Measurements from ENCODE around the gene FHOD3. TPM values are rescaled to one million over a fixed set of nuclear protein-coding genes. Genes with fewer than 3 reads are reported as not detected.

FHOD3 gene
- total and polyA plus RNA-seq, 2 of the 4 experiments (the other 2 are of a cell fraction), result 14.6 to 16.0 TPM

GRCh38 chr18:36532394-36532793 lies 234.9 kb downstream of the FHOD3 start:
- H3K79me1 ChIP-seq (ENCODE audit: low read depth in 1 of 2, low read length in 2 of 2), result no peaks in the 10 kb centered on the region; a peak in 1 of 4 replicates
- H4K8ac ChIP-seq (ENCODE audit: low read depth in 2 of 2, low read length in 2 of 2), result no peak overlapping the region
- no peak overlapping the region for H3K4ac ChIP-seq (ENCODE audit: low read depth, low read length)
- no peak overlapping the region for H2BK20ac ChIP-seq (ENCODE audit: low read depth, low read length)
- H3K4me3 ChIP-seq (ENCODE audit: insufficient read depth, low read depth, low read length), result no peak overlapping the region
- no peaks in the 10 kb centered on the region for H3K27me3 ChIP-seq (ENCODE audit: control insufficient read depth, insufficient read depth, low read length)
- no peak; the same call in 1 of the 2 replicates for ATAC-seq (ENCODE audit: low read depth)
- H3K23ac ChIP-seq (ENCODE audit: low read depth, low read length), result no peak overlapping the region
- H3K9me1 ChIP-seq (ENCODE audit: insufficient read depth, low read length), result peaks cover 4% of the 10 kb centered on the region
- DNase-seq, result peak; percentile 69
- H4K91ac ChIP-seq (ENCODE audit: insufficient read depth, low read depth, low read length), result no peak overlapping the region
- H4K5ac ChIP-seq (ENCODE audit: low read depth, low read length), result no peak overlapping the region
- in situ Hi-C loops (cut with MboI; ENCODE audit: low sequenced_read_pairs), result no loop called here
- no peaks in the 10 kb centered on the region for H4K20me1 ChIP-seq (ENCODE audit: insufficient read depth, low read length)
- intact Hi-C loops (cut with micrococcal nuclease), result no loop called here
- H3K9ac ChIP-seq (ENCODE audit: low read depth, low read length), result no peak overlapping the region
- ChIA-PET CTCF (interaction anchor here (0.7 kb wide), 1 partner anchor 9 kb away, joined by 3 read pairs; no protein-coding TSS in a partner anchor), POLR2A (ENCODE audit: unreplicated experiment) (no interaction called here)
- dilution Hi-C loops (cut with HindIII; ENCODE audit: low sequenced_read_pairs, unreplicated experiment), result no loop called here
- H3K4me1 ChIP-seq (ENCODE audit: control insufficient read depth, insufficient read depth, low read length), result 0 out of 2 replicates have a peak, but pooled peaks cover 1% of the 10 kb centered on the region
- WGBS, 2 experiments (ENCODE audit: extremely low coverage in 2 of 2, insufficient read length in 1 of 2), result no CpG with 5 or more reads among the region's 5 CpGs
- H3K14ac ChIP-seq (replicated peaks; ENCODE audit: low read depth, low read length), result no peak overlapping the region
- TF ChIP-seq MXI1 (IDR thresholded peaks at IDR 0.05; ENCODE audit: borderline replicate concordance, low read depth, low read length), result no peak
- no peak for TF ChIP-seq CEBPB (IDR thresholded peaks at IDR 0.05; ENCODE audit: low read depth, low read length)
- no peak for TF ChIP-seq CTCF (conservative IDR thresholded peaks at IDR 0.05; ENCODE audit: low read depth, low read length)
- no peak for TF ChIP-seq RCOR1 (IDR thresholded peaks at IDR 0.05; ENCODE audit: insufficient replicate concordance, low read length)
- no peak for TF ChIP-seq RFX5 (IDR thresholded peaks at IDR 0.05; ENCODE audit: low read depth, low read length)
- no peak for TF ChIP-seq CHD1 (IDR thresholded peaks at IDR 0.05; ENCODE audit: low read depth, low read length)
- TF ChIP-seq POLR2A (IDR thresholded peaks at IDR 0.05; ENCODE audit: low read depth, low read length), result no peak
- no peak for TF ChIP-seq BHLHE40 (IDR thresholded peaks at IDR 0.05; ENCODE audit: low read depth, low read length)
- TF ChIP-seq USF2 (IDR thresholded peaks at IDR 0.05; ENCODE audit: low read depth, low read length), result no peak
- no peak for TF ChIP-seq MAZ (IDR thresholded peaks at IDR 0.05; ENCODE audit: borderline replicate concordance, low read depth, low read length)
- no peak for TF ChIP-seq RAD21 (IDR thresholded peaks at IDR 0.05; ENCODE audit: low read length)
- no peak for TF ChIP-seq ELK1 (IDR thresholded peaks at IDR 0.05; ENCODE audit: borderline replicate concordance, low read depth, low read length)
- TF ChIP-seq NFE2L2 (IDR thresholded peaks at IDR 0.05; ENCODE audit: low read depth, low read length), result no peak
- no peak for TF ChIP-seq MAFK (IDR thresholded peaks at IDR 0.05; ENCODE audit: low read depth, low read length)
- no peak for TF ChIP-seq FOS (IDR thresholded peaks at IDR 0.05; ENCODE audit: low read depth, low read length)
- no peak for TF ChIP-seq SMC3 (IDR thresholded peaks at IDR 0.05; ENCODE audit: low read depth, low read length)
- no peak overlapping the region for H2AK5ac ChIP-seq (ENCODE audit: low read depth, low read length)
- H2BK5ac ChIP-seq (ENCODE audit: low read depth, low read length, poor library complexity, severe bottlenecking), result no peak overlapping the region
- no peak overlapping the region for H2BK120ac ChIP-seq (ENCODE audit: low read depth, low read length)
- BruUV-seq (replicated peaks), result no TSS peak
- H3K18ac ChIP-seq (ENCODE audit: low read depth, low read length), result no peak overlapping the region
- no peak overlapping the region for H3K56ac ChIP-seq (ENCODE audit: extremely low read depth, insufficient read depth, low read length)
- no peaks in the 10 kb centered on the region for H3K36me3 ChIP-seq (ENCODE audit: control insufficient read depth, insufficient read depth, low read length)
- H2AK9ac ChIP-seq (replicated peaks; ENCODE audit: low read depth, low read length, poor library complexity), result no peak overlapping the region
- no peak overlapping the region for H2AFZ ChIP-seq (replicated peaks; ENCODE audit: low read length, poor library complexity)
- no peaks in the 10 kb centered on the region for H3K9me3 ChIP-seq (ENCODE audit: control insufficient read depth, insufficient read depth, low read length)
- no peak overlapping the region for H3K27ac ChIP-seq (ENCODE audit: insufficient read depth, low read length)
- H3K4me2 ChIP-seq (ENCODE audit: low read depth, low read length), result no peak overlapping the region
- no peak overlapping the region for H2BK15ac ChIP-seq (ENCODE audit: low read depth, low read length)

Measured in IMR-90 (cell line).